ENCODE data around the gene PGC.
"Not testable (repeated sequence)": the region's sequence is repeated elsewhere in the genome, so short reads cannot be mapped to it uniquely, and the experiment has no call there.

Gene PGC

DNA sequence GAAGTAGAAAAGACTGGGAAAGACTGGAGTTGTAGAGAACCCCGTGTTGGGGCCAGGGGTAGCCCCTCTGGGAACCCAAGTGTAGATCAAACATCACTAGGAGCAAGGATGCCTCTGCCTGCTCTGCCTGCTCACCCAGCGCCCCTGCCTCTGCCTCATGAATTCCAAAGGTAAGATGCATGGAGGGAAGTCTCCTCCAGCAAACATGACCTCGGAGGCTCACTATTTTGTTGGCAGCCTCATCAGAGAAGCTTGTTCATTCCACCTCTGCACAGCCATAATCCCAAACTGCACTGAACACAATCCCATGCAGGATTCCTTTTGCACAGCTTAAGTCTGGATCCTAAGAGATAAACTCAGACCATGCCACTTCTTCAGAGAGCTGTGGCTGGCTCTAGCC, 27.6 kb upstream of the PGC start:
- DNase-seq (ENCODE audit: low spot score) = no peak
- TF ChIP-seq, protein P1, sequence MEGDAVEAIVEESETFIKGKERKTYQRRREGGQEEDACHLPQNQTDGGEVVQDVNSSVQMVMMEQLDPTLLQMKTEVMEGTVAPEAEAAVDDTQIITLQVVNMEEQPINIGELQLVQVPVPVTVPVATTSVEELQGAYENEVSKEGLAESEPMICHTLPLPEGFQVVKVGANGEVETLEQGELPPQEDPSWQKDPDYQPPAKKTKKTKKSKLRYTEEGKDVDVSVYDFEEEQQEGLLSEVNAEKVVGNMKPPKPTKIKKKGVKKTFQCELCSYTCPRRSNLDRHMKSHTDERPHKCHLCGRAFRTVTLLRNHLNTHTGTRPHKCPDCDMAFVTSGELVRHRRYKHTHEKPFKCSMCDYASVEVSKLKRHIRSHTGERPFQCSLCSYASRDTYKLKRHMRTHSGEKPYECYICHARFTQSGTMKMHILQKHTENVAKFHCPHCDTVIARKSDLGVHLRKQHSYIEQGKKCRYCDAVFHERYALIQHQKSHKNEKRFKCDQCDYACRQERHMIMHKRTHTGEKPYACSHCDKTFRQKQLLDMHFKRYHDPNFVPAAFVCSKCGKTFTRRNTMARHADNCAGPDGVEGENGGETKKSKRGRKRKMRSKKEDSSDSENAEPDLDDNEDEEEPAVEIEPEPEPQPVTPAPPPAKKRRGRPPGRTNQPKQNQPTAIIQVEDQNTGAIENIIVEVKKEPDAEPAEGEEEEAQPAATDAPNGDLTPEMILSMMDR (IDR thresholded peaks at IDR 0.05; ENCODE audit: extremely low read depth, missing control alignments) = no peak

DNA sequence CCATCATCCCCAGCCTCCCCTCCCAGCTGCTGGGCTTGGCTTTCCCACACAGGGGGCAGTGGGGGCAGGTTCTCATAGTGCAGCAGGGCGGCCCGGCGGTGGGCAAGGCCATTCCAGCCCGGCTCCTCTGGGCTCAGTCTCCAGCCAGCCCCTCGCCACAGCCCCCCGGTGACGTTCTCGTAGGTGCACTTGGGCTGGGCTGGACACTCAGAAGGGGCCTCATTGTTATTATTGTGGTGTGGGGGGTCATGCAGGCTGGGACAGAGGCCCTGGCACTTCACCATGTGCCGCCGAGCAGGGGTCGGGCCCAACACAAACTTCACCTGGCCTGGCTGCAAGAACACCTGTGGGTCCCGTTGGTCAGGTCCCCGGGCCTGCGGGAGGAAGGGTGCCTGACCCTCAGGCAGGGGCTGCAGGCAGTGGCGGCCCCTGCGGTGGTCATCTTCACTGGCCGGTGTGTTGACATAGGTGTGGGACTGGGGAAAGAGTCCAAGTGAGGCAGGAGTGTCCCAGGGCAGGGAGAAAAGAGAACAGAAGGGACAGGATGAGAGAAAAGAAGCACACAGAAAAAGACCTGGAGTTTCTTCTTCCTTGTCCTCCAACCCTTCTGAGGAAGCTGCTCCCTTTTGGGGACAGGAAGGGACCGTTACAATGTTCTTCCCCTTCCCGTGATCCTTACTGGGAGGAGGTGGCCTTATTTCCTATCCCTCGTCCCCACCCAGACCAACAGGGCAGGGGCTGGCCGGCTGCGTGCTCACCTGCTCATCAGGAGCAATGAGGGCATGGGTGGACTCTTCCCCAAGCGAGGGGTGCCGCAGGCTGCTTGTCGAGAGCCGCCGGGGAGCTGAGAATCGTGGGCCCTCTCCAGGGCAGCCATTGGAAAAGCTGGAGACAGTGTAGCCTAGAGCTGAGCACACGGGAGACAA, 24.1 kb upstream of the PGC start:
- TF ChIP-seq, protein P1 (IDR thresholded peaks at IDR 0.05; ENCODE audit: extremely low read depth, missing control alignments) = no peak
- DNase-seq (ENCODE audit: low spot score) = no peak

DNA sequence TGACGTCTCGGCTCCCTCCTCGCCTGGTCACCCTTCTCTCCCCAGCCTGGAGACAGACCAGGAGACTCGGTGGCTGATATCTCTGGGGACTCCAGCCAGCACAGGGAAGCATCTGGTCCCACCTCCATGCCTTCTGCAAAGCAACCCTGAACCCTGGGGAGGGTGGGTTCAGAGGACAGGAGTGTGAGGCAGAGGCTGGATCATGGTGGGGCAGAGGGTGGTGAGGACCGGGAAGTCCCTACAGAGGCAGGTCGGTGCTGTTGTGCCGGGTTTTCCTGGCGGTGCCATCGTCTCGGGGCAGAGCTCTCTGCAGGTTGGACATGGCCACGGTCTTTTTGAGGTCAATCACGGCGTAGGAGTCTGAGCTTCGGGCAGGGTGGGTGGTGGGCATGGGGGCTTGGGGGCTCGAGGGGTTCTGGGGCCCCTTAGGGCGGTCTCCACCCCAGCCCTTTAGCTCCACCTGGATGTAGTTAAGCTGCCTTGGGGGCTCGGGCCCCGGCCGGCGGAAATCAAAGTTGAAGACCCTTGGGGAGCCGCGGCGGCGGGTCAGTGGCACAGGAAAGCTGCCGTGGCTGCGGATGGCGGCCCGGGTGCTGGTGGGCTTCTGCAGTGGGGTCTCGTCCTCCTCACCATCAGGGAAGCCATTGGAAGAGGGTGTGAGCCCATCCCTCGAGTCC, 23.3 kb upstream of the PGC start:
- no peak for DNase-seq (ENCODE audit: low spot score)
- TF ChIP-seq, protein P1 (IDR thresholded peaks at IDR 0.05; ENCODE audit: extremely low read depth, missing control alignments) = no peak

DNA sequence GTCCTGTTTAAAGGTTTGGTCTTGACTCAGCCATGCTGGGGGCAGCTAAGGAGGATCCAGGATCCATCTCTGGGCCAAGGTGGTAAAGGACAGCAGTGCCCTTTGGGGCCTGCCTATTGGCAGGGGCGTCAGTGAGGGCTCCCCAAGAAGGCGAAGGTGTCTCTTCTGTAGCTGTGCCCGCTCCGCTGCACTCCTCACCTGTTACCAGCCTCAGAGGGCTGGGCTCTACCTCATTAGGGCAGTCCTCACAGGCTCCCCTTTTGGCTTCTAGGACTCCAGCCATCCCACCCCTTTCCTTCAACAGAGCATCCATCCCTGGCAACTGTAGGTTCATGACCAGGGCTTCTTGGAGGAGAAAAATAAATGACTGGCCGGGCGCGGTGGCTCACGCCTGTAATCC, 22.2 kb upstream of the PGC start:
- TF ChIP-seq, protein P1 (IDR thresholded peaks at IDR 0.05; ENCODE audit: extremely low read depth, missing control alignments) = no peak
- no peak for DNase-seq (ENCODE audit: low spot score)

DNA sequence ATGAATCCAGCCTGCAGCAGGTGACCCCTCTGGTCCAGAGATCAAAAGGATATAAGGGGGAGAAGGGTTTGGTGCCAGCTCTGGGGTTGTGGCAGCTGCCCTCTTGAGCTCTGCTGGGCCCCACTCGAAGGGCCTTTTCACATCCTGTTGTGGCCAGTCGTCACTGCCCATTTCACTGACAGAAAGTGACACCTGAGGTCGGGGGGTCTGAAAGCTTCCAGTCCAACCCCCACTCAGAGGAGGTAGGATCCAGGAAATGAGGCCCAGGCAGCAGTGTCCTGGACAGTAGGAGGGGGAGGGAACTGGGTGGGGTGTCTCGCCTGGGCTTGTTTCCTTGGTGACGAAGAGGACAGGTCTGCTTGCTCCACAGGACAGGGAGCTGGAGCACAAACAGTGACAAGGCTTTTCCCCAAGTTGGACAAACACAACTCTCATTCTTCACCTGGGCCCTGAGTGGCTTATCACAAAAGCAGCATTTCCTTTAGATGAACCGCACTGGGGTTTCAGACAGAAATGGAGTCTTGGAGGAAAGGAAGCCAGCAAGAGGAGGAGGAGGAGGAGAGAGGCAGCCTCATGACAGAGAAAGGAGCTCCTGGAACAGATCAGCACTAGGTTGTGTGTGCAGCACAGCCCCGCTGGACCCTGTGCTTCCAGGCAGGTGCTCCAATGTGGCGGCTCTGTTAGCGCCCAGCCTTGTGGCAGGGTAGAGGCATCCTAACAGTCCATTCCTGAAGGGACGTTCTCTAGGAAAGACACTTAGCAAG, 21.5 kb upstream of the PGC start:
- TF ChIP-seq, protein P1 (IDR thresholded peaks at IDR 0.05; ENCODE audit: extremely low read depth, missing control alignments) = no peak
- DNase-seq (ENCODE audit: low spot score) = no peak

DNA sequence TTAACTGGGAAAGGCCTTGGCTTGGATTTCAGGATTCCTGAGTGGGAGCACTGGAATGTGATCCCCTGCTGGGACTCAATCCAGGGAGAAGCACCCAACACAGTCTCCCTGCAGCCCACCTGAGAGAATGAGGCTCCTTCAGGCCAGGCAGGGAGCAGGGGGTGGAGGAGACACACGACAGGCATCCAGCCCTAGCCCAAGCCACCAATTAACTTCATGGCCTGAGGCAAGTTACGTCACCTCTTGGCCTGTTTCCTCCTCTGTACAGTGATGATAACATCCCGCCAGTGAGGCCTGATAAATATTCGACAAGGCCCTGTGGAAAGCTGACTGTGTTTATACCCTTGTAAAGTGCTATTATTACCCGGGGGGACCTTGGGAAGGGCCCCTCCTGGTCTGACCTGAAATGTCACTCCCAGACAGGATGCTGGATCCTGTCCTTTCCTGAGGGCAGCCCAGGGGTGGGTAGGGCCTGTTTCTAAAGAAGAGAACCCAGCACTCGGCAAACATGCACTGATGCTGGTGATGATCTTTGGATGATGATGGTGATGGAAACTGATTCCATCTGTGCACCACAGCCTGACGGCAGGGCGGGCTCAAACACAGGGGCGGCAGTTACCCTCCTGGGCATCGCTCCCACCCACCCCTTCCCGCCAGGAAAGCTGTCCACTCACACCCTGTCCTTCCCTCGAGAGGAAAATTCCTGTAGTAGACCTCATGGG, 20.1 kb upstream of the PGC start:
- no peak for DNase-seq (ENCODE audit: low spot score)

DNA sequence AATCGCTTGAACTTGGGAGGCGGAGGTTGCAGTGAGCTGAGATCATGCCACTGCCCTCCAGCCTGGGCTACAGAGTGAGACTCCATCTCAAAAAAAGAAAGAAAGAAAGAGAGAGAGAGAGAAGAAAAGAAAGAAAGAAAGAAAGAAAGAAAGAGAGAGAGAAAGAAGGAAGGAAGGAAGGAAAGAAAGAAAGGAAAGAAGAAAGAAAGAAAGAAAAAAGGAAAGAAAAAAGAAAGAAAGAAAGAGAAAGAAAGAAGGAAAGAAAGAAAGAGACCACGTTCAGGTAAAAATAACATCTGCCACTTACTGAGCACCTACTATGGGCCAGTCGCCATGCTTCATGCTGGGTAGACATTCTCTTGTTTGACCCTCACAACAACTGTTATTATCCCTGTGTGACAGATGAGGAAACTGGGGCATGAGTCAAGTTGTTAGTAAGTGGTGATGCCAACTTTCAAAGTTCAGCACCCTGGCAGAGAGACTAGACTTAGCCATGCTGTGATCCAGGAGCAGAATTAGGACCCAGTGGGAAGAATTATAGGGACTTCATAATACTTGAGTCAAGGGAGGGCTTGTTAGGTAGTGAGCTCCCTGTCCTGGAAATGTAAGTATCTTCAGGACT, 19.0 kb upstream of the PGC start:
- not testable (repeated sequence) for DNase-seq (ENCODE audit: low spot score)

More for the DNA sequence above, 20.1 kb upstream of the PGC start:
- TF ChIP-seq, protein P1 (IDR thresholded peaks at IDR 0.05; ENCODE audit: extremely low read depth, missing control alignments) = no peak

Measured in GM20000 (cell line).